NT2/D1 (cell line): ENCODE measurements around the gene SSX5.

Source experiments
- SUZ12 ChIP-seq: IDR thresholded peaks from 2 replicates; pipeline ENCODE4 v1.6.1; 2011; ENCODE audit not compliant: insufficient read length, insufficient read depth; ENCODE audit errors: extremely low read depth
- ZNF274 ChIP-seq: IDR thresholded peaks from 2 replicates; pipeline ENCODE4 v1.6.1; 2011; ENCODE audit warnings: mild to moderate bottlenecking, low read depth, low read length

DNA sequence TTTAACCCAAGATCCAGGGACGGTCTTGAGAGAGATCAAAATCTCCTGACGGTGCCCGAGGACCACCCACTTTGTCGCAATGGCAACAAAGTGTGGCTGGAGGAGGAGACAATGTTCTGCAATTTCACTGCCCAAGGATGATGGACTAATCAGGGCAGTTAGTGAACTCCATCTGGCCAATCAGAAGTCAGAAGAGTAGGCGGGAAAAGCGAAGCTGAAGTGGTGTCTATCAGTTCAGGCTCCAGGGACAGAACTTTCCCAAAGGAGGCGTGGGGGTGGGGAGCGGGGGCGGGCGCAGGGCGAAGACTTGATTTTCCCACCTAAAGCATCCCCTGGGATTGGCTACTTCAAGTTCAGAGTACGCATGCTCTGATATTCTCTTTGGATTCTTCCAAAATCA is 40.6 kb downstream of the SSX5 start:
- TF ChIP-seq SUZ12 = no peak
- TF ChIP-seq ZNF274 = no peak
